Measurements from ENCODE around the gene ERC1.

ERC1 gene

GRCh38 chr12:1384910-1385309 lies 393.9 kb downstream of the ERC1 start:
- no peak for DNase-seq (ENCODE audit: low read depth, low spot score)

- DNase-seq (ENCODE audit: low read depth, low spot score): peak; percentile 44
These were observed 400.7 kb downstream of the ERC1 start for GRCh38 chr12:1391722-1392121.

- no peak for DNase-seq (ENCODE audit: low read depth, low spot score)
These were observed 404.5 kb downstream of the ERC1 start for GRCh38 chr12:1395421-1395955.

- no peak for DNase-seq (ENCODE audit: low read depth, low spot score)
These were observed 407.6 kb downstream of the ERC1 start for GRCh38 chr12:1398673-1399072.

GRCh38 chr12:1401891-1402290 lies 410.9 kb downstream of the ERC1 start:
- no peak for DNase-seq (ENCODE audit: low read depth, low spot score)

- DNase-seq (ENCODE audit: low read depth, low spot score): no peak
These were observed 412.4 kb downstream of the ERC1 start for GRCh38 chr12:1403417-1403816.

- DNase-seq (ENCODE audit: low read depth, low spot score): no peak
These were observed 414.6 kb downstream of the ERC1 start for GRCh38 chr12:1405619-1406018.

GRCh38 chr12:1410794-1411193 lies 419.8 kb downstream of the ERC1 start:
- no peak for DNase-seq (ENCODE audit: low read depth, low spot score)

GRCh38 chr12:1413930-1414329 lies 422.9 kb downstream of the ERC1 start:
- peak; percentile 54 for DNase-seq (ENCODE audit: low read depth, low spot score)

- DNase-seq (ENCODE audit: low read depth, low spot score): peak; percentile 14
These were observed 427.1 kb downstream of the ERC1 start for GRCh38 chr12:1418144-1418543.

- peak; percentile 73 for DNase-seq (ENCODE audit: low read depth, low spot score)
These were observed 428.9 kb downstream of the ERC1 start for GRCh38 chr12:1419849-1420371.

GRCh38 chr12:1421091-1421846 lies 430.2 kb downstream of the ERC1 start:
- no peak for DNase-seq (ENCODE audit: low read depth, low spot score)

- DNase-seq (ENCODE audit: low read depth, low spot score): no peak
These were observed 431.7 kb downstream of the ERC1 start for GRCh38 chr12:1422604-1423315.

GRCh38 chr12:1424674-1425395 lies 433.8 kb downstream of the ERC1 start:
- DNase-seq (ENCODE audit: low read depth, low spot score): no peak

GRCh38 chr12:1425396-1425729 lies 434.3 kb downstream of the ERC1 start:
- no peak for DNase-seq (ENCODE audit: low read depth, low spot score)

GRCh38 chr12:1428671-1429070 lies 437.6 kb downstream of the ERC1 start:
- no peak for DNase-seq (ENCODE audit: low read depth, low spot score)

GRCh38 chr12:1429980-1430379 lies 439.0 kb downstream of the ERC1 start:
- no peak for DNase-seq (ENCODE audit: low read depth, low spot score)

- no peak for DNase-seq (ENCODE audit: low read depth, low spot score)
These were observed 443.4 kb downstream of the ERC1 start for GRCh38 chr12:1434296-1434955.

- no peak for DNase-seq (ENCODE audit: low read depth, low spot score)
These were observed 444.0 kb downstream of the ERC1 start for GRCh38 chr12:1435044-1435443.

GRCh38 chr12:1435456-1435855 lies 444.4 kb downstream of the ERC1 start:
- DNase-seq (ENCODE audit: low read depth, low spot score): no peak

GRCh38 chr12:1436015-1436414 lies 445.0 kb downstream of the ERC1 start:
- no peak for DNase-seq (ENCODE audit: low read depth, low spot score)

- DNase-seq (ENCODE audit: low read depth, low spot score): no peak
These were observed 446.0 kb downstream of the ERC1 start for GRCh38 chr12:1436981-1437380.

Measured in ELF-1 (cell line).